Karpas-422 (cell line): Measurements from ENCODE around the gene PWWP2B. TPM values are rescaled to one million over a fixed set of nuclear protein-coding genes. Genes with fewer than 3 reads are reported as not detected.

ENCODE experiments used
- DNase-seq: peaks from one replicate; pipeline ENCODE4 v3.0.0-alpha.2; 2015
- H2AFZ ChIP-seq: fragments of 200-600 bp; sonication (generic); 2 replicates; pipeline ENCODE4 v1.6.1; 2014; ENCODE audit warnings: antibody characterized with exemption, low read length, mixed read lengths
- H3K27ac ChIP-seq: fragments of 200-600 bp; sonication (generic); 2 replicates; pipeline ENCODE4 v1.5.1; 2014; ENCODE audit warnings: mild to moderate bottlenecking, low read length, moderate library complexity
- H3K27me3 ChIP-seq: fragments of 200-600 bp; sonication (generic); 2 replicates; pipeline ENCODE4 v1.6.1; 2014; ENCODE audit warnings: low read length, mixed read lengths
- H3K36me3 ChIP-seq: fragments of 200-600 bp; sonication (generic); 2 replicates; pipeline ENCODE4 v1.6.1; 2014; ENCODE audit warnings: low read length, mixed read lengths; ENCODE audit not compliant: insufficient read depth
- H3K4me1 ChIP-seq: fragments of 200-600 bp; sonication (generic); 2 replicates; pipeline ENCODE4 v1.6.1; 2014; ENCODE audit warnings: mild to moderate bottlenecking, low read length, mixed read lengths
- H3K4me2 ChIP-seq: fragments of 200-600 bp; sonication (generic); 2 replicates; pipeline ENCODE4 v1.6.1; 2014; ENCODE audit warnings: low read length, low read depth, mild to moderate bottlenecking; ENCODE audit not compliant: poor library complexity, severe bottlenecking
- H3K4me3 ChIP-seq: fragments of 200-600 bp; sonication (generic); 2 replicates; pipeline ENCODE4 v1.5.1; 2014; ENCODE audit warnings: mild to moderate bottlenecking, antibody characterized with exemption, low read length, mixed read lengths
- H3K79me2 ChIP-seq: fragments of 200-600 bp; sonication (generic); 2 replicates; pipeline ENCODE4 v1.6.1; 2014; ENCODE audit warnings: mild to moderate bottlenecking, low read length, mixed read lengths
- H3K9ac ChIP-seq: fragments of 200-600 bp; sonication (generic); 2 replicates; pipeline ENCODE4 v1.6.0; 2014; ENCODE audit warnings: low read length
- H3K9me2 ChIP-seq: fragments of 200-600 bp; sonication (generic), shearing (Covaris generic); replicated peaks from 2 replicates; pipeline ENCODE4 v1.6.0; 2014; ENCODE audit warnings: mild to moderate bottlenecking, low read length, moderate library complexity; ENCODE audit not compliant: insufficient read depth
- H3K9me3 ChIP-seq: fragments of 300-700, 200-600 bp; sonication (generic); 2 replicates; pipeline ENCODE4 v1.6.1; 2014; ENCODE audit warnings: low read length, mixed read lengths
- H4K20me1 ChIP-seq: fragments of 200-600 bp; sonication (generic); 2 replicates; pipeline ENCODE4 v1.6.1; 2014; ENCODE audit warnings: mild to moderate bottlenecking, antibody characterized with exemption, low read length, low read depth; ENCODE audit not compliant: insufficient read depth
- total RNA-seq: library from RNA; depleted of rRNA; stranded (reverse); fragments of >200 nt; shearing (Covaris generic); gene quantifications from 2 replicates; pipeline ENCODE4 v1.2.3, GENCODE V29; 2014; ENCODE audit warnings: low replicate concordance

PWWP2B gene
- total RNA-seq, 1 experiment from 2014 or later, result 1.4 TPM

- H2AFZ ChIP-seq, result no peak overlapping the region
- peak; percentile 85 for DNase-seq
- no peak overlapping the region for H3K9ac ChIP-seq
- H3K4me3 ChIP-seq, result no peak overlapping the region
- H3K27ac ChIP-seq, result no peak overlapping the region
- no peaks in the 10 kb centered on the region for H4K20me1 ChIP-seq
- no peak overlapping the region for H3K4me2 ChIP-seq
- H3K9me3 ChIP-seq, result no peaks in the 10 kb centered on the region
- H3K4me1 ChIP-seq, result peaks cover 50% of the 10 kb centered on the region
- no peaks in the 10 kb centered on the region for H3K36me3 ChIP-seq
- no peaks in the 10 kb centered on the region for H3K27me3 ChIP-seq
- no peaks in the 10 kb centered on the region for H3K9me2 ChIP-seq
- no peaks in the 10 kb centered on the region for H3K79me2 ChIP-seq
Observed at GRCh38 chr10:132457328-132458070, 60.5 kb downstream of the PWWP2B start.

DNA sequence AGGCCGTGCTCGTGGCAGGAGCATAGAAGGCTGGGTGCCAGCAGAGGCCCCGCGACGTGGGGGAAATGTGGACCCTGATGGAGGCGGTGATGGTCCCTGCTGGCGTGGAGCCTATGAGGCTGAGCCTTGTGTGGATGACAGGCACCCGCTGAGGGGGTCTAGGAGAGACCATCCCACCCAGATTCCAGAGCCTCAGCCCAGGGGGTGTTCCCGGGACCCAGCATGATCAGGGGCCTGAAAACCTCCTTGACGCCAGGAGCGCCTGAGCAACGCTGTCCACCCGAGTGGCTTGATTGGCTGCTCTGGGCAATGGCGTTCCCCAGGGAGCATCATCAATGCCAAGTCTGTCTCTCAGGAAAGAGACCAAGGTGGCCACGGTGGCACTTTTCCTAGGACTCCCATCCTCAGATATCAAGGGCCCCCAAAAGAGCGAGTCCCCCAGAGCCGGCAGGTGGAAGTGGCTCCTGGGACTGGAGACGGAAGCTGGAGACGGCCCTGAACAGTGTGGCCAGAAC lies 61.1 kb downstream of the PWWP2B start:
- H3K36me3 ChIP-seq, result no peaks in the 10 kb centered on the region
- no peaks in the 10 kb centered on the region for H4K20me1 ChIP-seq
- H2AFZ ChIP-seq, result no peak overlapping the region
- H3K4me2 ChIP-seq, result no peak overlapping the region
- H3K4me3 ChIP-seq, result no peak overlapping the region
- DNase-seq, result no peak
- no peaks in the 10 kb centered on the region for H3K9me2 ChIP-seq
- H3K9ac ChIP-seq, result no peak overlapping the region
- H3K79me2 ChIP-seq, result no peaks in the 10 kb centered on the region
- peaks cover 51% of the 10 kb centered on the region for H3K4me1 ChIP-seq
- no peaks in the 10 kb centered on the region for H3K9me3 ChIP-seq
- H3K27ac ChIP-seq, result no peak overlapping the region
- no peaks in the 10 kb centered on the region for H3K27me3 ChIP-seq

DNA sequence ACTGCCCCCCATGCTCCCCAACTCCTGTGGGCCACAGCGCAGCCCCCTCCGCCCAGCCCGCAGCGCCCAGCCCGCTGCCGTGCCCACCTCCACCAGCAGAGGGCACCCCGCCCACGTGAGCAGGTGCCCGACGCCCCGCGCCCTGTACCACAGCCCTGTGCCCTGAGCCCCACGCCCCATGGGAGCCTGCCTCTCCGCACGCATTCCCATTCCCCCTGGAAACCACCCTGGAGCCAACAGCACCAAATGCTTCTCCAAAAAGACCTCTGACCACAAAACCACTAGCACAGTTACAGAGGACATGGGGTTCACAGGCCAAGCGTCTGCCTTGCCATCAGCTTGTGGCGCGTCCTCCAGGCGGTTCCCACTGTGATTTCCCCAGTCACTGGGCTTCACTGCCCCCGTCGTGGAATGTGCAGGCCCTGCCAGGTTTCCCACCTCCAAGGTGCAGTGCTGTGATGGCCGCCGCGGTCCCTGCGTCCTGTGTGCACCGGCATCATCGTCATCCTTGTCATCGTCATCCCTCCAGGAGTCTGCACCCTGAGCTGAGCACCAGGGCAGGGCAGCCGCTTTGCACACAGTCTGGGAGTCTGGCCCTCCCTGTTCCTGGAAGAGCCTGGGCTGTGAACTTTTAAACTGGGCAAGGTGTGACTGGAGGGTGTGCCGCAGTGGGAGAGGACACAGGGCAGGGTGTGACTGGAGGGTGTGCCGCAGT lies 61.7 kb downstream of the PWWP2B start:
- Histone ChIP-seq H3K4me3 (no peak overlapping the region), H4K20me1 (no peaks in the 10 kb centered on the region), H3K27ac (no peak overlapping the region), H3K36me3 (no peaks in the 10 kb centered on the region), H3K9me3 (no peaks in the 10 kb centered on the region), H2AFZ (no peak overlapping the region), H3K4me2 (no peak overlapping the region), H3K4me1 (peaks cover 53% of the 10 kb centered on the region), H3K9me2 (no peaks in the 10 kb centered on the region), H3K27me3 (no peaks in the 10 kb centered on the region), H3K79me2 (no peaks in the 10 kb centered on the region), H3K9ac (no peak overlapping the region)
- peak; percentile 84 for DNase-seq

GRCh38 chr10:132459301-132460003 lies 62.5 kb downstream of the PWWP2B start:
- H3K27ac ChIP-seq, result no peak overlapping the region
- no peak overlapping the region for H3K4me2 ChIP-seq
- peak overlapping the region; percentile 21; the same call in 1 of the 2 replicates for H3K9ac ChIP-seq
- no peaks in the 10 kb centered on the region for H3K9me3 ChIP-seq
- H3K36me3 ChIP-seq, result no peaks in the 10 kb centered on the region
- no peaks in the 10 kb centered on the region for H3K9me2 ChIP-seq
- no peaks in the 10 kb centered on the region for H3K27me3 ChIP-seq
- no peak overlapping the region for H3K4me3 ChIP-seq
- H2AFZ ChIP-seq, result no peak overlapping the region
- no peaks in the 10 kb centered on the region for H3K79me2 ChIP-seq
- peaks cover 60% of the 10 kb centered on the region for H3K4me1 ChIP-seq
- H4K20me1 ChIP-seq, result no peaks in the 10 kb centered on the region
- no peak for DNase-seq

GRCh38 chr10:132460071-132460470 lies 63.1 kb downstream of the PWWP2B start:
- Histone ChIP-seq H3K9me2 (no peaks in the 10 kb centered on the region), H3K27me3 (no peaks in the 10 kb centered on the region), H4K20me1 (no peaks in the 10 kb centered on the region), H2AFZ (no peak overlapping the region), H3K4me3 (no peak overlapping the region), H3K4me1 (peaks cover 66% of the 10 kb centered on the region), H3K79me2 (no peaks in the 10 kb centered on the region), H3K9me3 (no peaks in the 10 kb centered on the region), H3K36me3 (no peaks in the 10 kb centered on the region), H3K27ac (no peak overlapping the region), H3K9ac (peak overlapping the region; percentile 53; the same call in 1 of the 2 replicates), H3K4me2 (no peak overlapping the region)
- no peak for DNase-seq

GRCh38 chr10:132460691-132461090 lies 63.7 kb downstream of the PWWP2B start:
- H3K4me3 ChIP-seq, result no peak overlapping the region
- no peaks in the 10 kb centered on the region for H3K9me3 ChIP-seq
- no peaks in the 10 kb centered on the region for H4K20me1 ChIP-seq
- no peaks in the 10 kb centered on the region for H3K9me2 ChIP-seq
- H2AFZ ChIP-seq, result no peak overlapping the region
- no peaks in the 10 kb centered on the region for H3K36me3 ChIP-seq
- no peaks in the 10 kb centered on the region for H3K79me2 ChIP-seq
- H3K27me3 ChIP-seq, result no peaks in the 10 kb centered on the region
- H3K9ac ChIP-seq, result peak overlapping the region; percentile 53
- no peak for DNase-seq
- H3K4me2 ChIP-seq, result no peak overlapping the region
- no peak overlapping the region for H3K27ac ChIP-seq
- peaks cover 72% of the 10 kb centered on the region for H3K4me1 ChIP-seq

- Histone ChIP-seq H3K4me1 (peaks cover 78% of the 10 kb centered on the region), H3K9ac (peak overlapping the region; percentile 53), H3K4me2 (no peak overlapping the region), H2AFZ (no peak overlapping the region), H4K20me1 (no peaks in the 10 kb centered on the region), H3K4me3 (no peak overlapping the region), H3K9me3 (no peaks in the 10 kb centered on the region), H3K36me3 (no peaks in the 10 kb centered on the region), H3K27me3 (no peaks in the 10 kb centered on the region), H3K9me2 (no peaks in the 10 kb centered on the region), H3K27ac (no peak overlapping the region), H3K79me2 (no peaks in the 10 kb centered on the region)
- no peak for DNase-seq
Observed at GRCh38 chr10:132461103-132461682, 64.2 kb downstream of the PWWP2B start.
